H1 (cell line): ENCODE results near the gene OR4E1. TPM values are rescaled to one million over a fixed set of nuclear protein-coding genes. Genes with fewer than 3 reads are reported as not detected.

Source experiments
- CREB1 ChIP-seq: IDR thresholded peaks from 2 replicates; pipeline ENCODE4 v1.6.1; 2012; ENCODE audit warnings: inconsistent platforms
- GTF2F1 ChIP-seq: IDR thresholded peaks from 2 replicates; pipeline ENCODE4 v1.6.1; 2012; ENCODE audit warnings: low read depth, low read length, improper control_type of control experiment, borderline replicate concordance
- JUN ChIP-seq: IDR thresholded peaks from 2 replicates; pipeline ENCODE4 v1.6.1; 2011; ENCODE audit warnings: low read depth, mild to moderate bottlenecking, improper control_type of control experiment, low read length
- polyA plus RNA-seq, 7 experiments: library from polyadenylated mRNA; depleted of rRNA in 3 of 7; stranded (reverse) in 5 of 7; unstranded in 2 of 7; fragments of >200 nt in 5 of 7; fragments of 200-250 nt in 2 of 7; gene quantifications; 1 replicate in 5 of 7; 2 replicates in 1 of 7; 4 replicates in 1 of 7; pipeline versions ENCODE4 v1.2.1 to v1.2.3, GENCODE V29; 2011 to 2013; ENCODE audit warnings: missing spikeins in 2 of 7, mixed read lengths in 2 of 7
- total RNA-seq: library from RNA; stranded (reverse); fragmentation: NEBNext Ultra II Directional; extraction: Animal tissue kit (Norgen Biotek cat#: 25700); gene quantifications from 2 replicates; pipeline ENCODE4 v1.2.1, GENCODE V29; 2021
- TF ChIP-seq, protein P1 (sequence below): fragments of 300-600 bp; sonication (generic); IDR thresholded peaks from 2 replicates; pipeline ENCODE4 v1.7.1; 2012; ENCODE audit warnings: low read length, moderate library complexity, mild to moderate bottlenecking, inconsistent platforms; ENCODE audit not compliant: insufficient replicate concordance
- TF ChIP-seq, protein P2 (sequence below): IDR thresholded peaks from 2 replicates; pipeline ENCODE4 v1.6.1; 2012; ENCODE audit warnings: low read length, inconsistent platforms
- TF ChIP-seq, protein P3 (sequence below): IDR thresholded peaks from 2 replicates; pipeline ENCODE4 v1.6.1; 2011; ENCODE audit warnings: low read length, improper control_type of control experiment

OR4E1 gene
- total and polyA plus RNA-seq, 2 of the 8 experiments (the other 6 are each of a cell fraction or from before 2014, with no cell fraction given) = not detected

DNA sequence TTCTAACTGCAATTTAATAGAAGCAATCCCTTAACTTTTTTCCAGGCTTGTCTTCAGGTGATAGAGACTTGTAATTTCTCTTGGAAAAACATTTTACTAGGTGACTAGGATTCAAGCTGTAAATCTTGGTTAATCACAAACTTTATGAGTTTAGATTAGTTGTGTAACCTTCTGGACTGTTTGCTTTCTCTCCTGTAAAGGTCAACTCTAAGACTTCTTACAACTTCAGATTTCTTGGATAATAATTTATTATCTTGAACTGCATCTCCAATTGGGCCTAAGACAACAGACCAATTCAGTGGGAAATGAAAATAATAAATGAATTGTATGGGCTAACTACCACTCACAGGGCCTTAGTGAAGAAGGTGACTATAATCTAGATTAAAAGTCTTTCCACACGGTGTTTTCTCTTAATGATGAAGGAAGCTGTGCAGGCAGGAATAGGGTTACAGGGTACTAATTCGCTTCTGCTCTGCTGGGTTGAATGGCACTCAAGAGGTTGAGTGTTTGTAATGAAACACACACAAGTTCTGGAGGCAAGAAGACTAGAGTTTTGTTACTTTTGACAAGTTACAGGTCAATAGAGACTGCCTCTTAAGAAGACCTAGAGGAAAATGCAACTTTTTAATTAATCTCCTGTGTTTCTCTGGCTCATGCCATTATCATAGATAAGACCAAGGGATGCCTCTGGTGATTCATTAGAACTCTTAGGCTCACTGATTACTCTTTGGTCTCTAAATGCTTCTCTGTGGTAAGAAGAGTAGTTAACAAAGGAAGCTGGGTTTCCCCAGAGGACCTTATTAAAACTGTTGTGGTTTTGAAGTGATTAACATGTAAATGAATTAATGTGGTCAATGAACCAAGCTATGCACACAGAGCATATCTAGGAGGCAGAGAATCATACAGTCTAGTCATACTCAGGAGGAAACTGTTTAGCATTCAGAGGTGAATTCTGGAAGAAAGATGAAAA lies 30.0 kb upstream of the OR4E1 start (continued):
- TF ChIP-seq, protein P1, sequence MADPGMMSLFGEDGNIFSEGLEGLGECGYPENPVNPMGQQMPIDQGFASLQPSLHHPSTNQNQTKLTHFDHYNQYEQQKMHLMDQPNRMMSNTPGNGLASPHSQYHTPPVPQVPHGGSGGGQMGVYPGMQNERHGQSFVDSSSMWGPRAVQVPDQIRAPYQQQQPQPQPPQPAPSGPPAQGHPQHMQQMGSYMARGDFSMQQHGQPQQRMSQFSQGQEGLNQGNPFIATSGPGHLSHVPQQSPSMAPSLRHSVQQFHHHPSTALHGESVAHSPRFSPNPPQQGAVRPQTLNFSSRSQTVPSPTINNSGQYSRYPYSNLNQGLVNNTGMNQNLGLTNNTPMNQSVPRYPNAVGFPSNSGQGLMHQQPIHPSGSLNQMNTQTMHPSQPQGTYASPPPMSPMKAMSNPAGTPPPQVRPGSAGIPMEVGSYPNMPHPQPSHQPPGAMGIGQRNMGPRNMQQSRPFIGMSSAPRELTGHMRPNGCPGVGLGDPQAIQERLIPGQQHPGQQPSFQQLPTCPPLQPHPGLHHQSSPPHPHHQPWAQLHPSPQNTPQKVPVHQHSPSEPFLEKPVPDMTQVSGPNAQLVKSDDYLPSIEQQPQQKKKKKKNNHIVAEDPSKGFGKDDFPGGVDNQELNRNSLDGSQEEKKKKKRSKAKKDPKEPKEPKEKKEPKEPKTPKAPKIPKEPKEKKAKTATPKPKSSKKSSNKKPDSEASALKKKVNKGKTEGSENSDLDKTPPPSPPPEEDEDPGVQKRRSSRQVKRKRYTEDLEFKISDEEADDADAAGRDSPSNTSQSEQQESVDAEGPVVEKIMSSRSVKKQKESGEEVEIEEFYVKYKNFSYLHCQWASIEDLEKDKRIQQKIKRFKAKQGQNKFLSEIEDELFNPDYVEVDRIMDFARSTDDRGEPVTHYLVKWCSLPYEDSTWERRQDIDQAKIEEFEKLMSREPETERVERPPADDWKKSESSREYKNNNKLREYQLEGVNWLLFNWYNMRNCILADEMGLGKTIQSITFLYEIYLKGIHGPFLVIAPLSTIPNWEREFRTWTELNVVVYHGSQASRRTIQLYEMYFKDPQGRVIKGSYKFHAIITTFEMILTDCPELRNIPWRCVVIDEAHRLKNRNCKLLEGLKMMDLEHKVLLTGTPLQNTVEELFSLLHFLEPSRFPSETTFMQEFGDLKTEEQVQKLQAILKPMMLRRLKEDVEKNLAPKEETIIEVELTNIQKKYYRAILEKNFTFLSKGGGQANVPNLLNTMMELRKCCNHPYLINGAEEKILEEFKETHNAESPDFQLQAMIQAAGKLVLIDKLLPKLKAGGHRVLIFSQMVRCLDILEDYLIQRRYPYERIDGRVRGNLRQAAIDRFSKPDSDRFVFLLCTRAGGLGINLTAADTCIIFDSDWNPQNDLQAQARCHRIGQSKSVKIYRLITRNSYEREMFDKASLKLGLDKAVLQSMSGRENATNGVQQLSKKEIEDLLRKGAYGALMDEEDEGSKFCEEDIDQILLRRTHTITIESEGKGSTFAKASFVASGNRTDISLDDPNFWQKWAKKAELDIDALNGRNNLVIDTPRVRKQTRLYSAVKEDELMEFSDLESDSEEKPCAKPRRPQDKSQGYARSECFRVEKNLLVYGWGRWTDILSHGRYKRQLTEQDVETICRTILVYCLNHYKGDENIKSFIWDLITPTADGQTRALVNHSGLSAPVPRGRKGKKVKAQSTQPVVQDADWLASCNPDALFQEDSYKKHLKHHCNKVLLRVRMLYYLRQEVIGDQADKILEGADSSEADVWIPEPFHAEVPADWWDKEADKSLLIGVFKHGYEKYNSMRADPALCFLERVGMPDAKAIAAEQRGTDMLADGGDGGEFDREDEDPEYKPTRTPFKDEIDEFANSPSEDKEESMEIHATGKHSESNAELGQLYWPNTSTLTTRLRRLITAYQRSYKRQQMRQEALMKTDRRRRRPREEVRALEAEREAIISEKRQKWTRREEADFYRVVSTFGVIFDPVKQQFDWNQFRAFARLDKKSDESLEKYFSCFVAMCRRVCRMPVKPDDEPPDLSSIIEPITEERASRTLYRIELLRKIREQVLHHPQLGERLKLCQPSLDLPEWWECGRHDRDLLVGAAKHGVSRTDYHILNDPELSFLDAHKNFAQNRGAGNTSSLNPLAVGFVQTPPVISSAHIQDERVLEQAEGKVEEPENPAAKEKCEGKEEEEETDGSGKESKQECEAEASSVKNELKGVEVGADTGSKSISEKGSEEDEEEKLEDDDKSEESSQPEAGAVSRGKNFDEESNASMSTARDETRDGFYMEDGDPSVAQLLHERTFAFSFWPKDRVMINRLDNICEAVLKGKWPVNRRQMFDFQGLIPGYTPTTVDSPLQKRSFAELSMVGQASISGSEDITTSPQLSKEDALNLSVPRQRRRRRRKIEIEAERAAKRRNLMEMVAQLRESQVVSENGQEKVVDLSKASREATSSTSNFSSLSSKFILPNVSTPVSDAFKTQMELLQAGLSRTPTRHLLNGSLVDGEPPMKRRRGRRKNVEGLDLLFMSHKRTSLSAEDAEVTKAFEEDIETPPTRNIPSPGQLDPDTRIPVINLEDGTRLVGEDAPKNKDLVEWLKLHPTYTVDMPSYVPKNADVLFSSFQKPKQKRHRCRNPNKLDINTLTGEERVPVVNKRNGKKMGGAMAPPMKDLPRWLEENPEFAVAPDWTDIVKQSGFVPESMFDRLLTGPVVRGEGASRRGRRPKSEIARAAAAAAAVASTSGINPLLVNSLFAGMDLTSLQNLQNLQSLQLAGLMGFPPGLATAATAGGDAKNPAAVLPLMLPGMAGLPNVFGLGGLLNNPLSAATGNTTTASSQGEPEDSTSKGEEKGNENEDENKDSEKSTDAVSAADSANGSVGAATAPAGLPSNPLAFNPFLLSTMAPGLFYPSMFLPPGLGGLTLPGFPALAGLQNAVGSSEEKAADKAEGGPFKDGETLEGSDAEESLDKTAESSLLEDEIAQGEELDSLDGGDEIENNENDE = no peak
- TF ChIP-seq JUN (no peak), GTF2F1 (no peak), CREB1 (no peak)
- TF ChIP-seq, protein P2, sequence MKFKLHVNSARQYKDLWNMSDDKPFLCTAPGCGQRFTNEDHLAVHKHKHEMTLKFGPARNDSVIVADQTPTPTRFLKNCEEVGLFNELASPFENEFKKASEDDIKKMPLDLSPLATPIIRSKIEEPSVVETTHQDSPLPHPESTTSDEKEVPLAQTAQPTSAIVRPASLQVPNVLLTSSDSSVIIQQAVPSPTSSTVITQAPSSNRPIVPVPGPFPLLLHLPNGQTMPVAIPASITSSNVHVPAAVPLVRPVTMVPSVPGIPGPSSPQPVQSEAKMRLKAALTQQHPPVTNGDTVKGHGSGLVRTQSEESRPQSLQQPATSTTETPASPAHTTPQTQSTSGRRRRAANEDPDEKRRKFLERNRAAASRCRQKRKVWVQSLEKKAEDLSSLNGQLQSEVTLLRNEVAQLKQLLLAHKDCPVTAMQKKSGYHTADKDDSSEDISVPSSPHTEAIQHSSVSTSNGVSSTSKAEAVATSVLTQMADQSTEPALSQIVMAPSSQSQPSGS = no peak
- TF ChIP-seq, protein P3, sequence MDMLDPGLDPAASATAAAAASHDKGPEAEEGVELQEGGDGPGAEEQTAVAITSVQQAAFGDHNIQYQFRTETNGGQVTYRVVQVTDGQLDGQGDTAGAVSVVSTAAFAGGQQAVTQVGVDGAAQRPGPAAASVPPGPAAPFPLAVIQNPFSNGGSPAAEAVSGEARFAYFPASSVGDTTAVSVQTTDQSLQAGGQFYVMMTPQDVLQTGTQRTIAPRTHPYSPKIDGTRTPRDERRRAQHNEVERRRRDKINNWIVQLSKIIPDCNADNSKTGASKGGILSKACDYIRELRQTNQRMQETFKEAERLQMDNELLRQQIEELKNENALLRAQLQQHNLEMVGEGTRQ = no peak
